Head of caudate nucleus (tissue), 42 donors: ENCODE measurements around the gene ADGRB3.
A peak's percentile ranks its signal among the peaks of the same experiment; 100 is the strongest.
"Not testable (repeated sequence)": the region's sequence is repeated elsewhere in the genome, so short reads cannot be mapped to it uniquely, and the experiment has no call there.

Source experiments
- DNase-seq, 42 donors: peaks; one replicate each; pipeline versions ENCODE4 v3.0.0 to v3.0.0-alpha.2; 2020 to 2021; ENCODE audit warnings: mixed read lengths in 7 of 42
- intact Hi-C: fragments of 100-400 bp; cut with DNase I; formaldehyde crosslinking; loops from one replicate; pipeline ENCODE4 v1.15.0; 2022

ADGRB3 gene

GRCh38 chr6:68875403-68875802 lies 240.3 kb downstream of the ADGRB3 start:
- intact Hi-C loops, result loop anchor here (5.0 kb wide), 1 partner anchor 92 kb away; no protein-coding TSS in a partner anchor
- no peak for DNase-seq

- intact Hi-C loops, result loop anchor here (5.0 kb wide), 1 partner anchor 90 kb away; no protein-coding TSS in a partner anchor
- DNase-seq, result no peak
Observed at GRCh38 chr6:68876792-68877493, 241.9 kb downstream of the ADGRB3 start.

- no peak for DNase-seq
- intact Hi-C loops, result no loop called here
Observed at GRCh38 chr6:68880050-68880813, 245.2 kb downstream of the ADGRB3 start.

- DNase-seq, intact Hi-C loops: not testable (repeated sequence)
Observed at GRCh38 chr6:68883325-68883724, 248.2 kb downstream of the ADGRB3 start.

GRCh38 chr6:68891419-68891818 lies 256.3 kb downstream of the ADGRB3 start:
- intact Hi-C loops, result no loop called here
- DNase-seq, result no peak

- intact Hi-C loops, result no loop called here
- DNase-seq, result no peak
Observed at GRCh38 chr6:68892452-68892851, 257.4 kb downstream of the ADGRB3 start.

GRCh38 chr6:68895929-68896328 lies 260.8 kb downstream of the ADGRB3 start:
- no peak for DNase-seq
- intact Hi-C loops, result no loop called here

GRCh38 chr6:68901044-68901443 lies 266.0 kb downstream of the ADGRB3 start:
- DNase-seq, result no peak
- intact Hi-C loops, result no loop called here

- intact Hi-C loops, result no loop called here
Observed at GRCh38 chr6:68911334-68911733, 276.3 kb downstream of the ADGRB3 start.

GRCh38 chr6:68911811-68912210 lies 276.7 kb downstream of the ADGRB3 start:
- DNase-seq, result no peak
- intact Hi-C loops, result no loop called here

More at GRCh38 chr6:68911334-68911733, 276.3 kb downstream of the ADGRB3 start:
- DNase-seq, result no peak

GRCh38 chr6:68912805-68913204 lies 277.7 kb downstream of the ADGRB3 start:
- intact Hi-C loops, DNase-seq: not testable (repeated sequence)

- no peak for DNase-seq
- intact Hi-C loops, result no loop called here
Observed at GRCh38 chr6:68915586-68915985, 280.5 kb downstream of the ADGRB3 start.

- peak in 22 of 42 donors; percentile 5 to 66 (median 31) for DNase-seq
- intact Hi-C loops, result no loop called here
Observed at GRCh38 chr6:68919537-68919936, 284.5 kb downstream of the ADGRB3 start.

GRCh38 chr6:68941345-68941744 lies 306.3 kb downstream of the ADGRB3 start:
- no peak for DNase-seq
- intact Hi-C loops, result no loop called here

GRCh38 chr6:68947721-68948120 lies 312.6 kb downstream of the ADGRB3 start:
- DNase-seq, result no peak
- intact Hi-C loops, result no loop called here

GRCh38 chr6:68951270-68951669 lies 316.2 kb downstream of the ADGRB3 start:
- DNase-seq, result peak in 2 of 42 donors; percentile 15 to 17
- intact Hi-C loops, result no loop called here

- intact Hi-C loops, result no loop called here
Observed at GRCh38 chr6:68958327-68958726, 323.2 kb downstream of the ADGRB3 start.

GRCh38 chr6:68967549-68968300 lies 332.6 kb downstream of the ADGRB3 start:
- intact Hi-C loops, result loop anchor here (5.0 to 10.0 kb wide), 3 partner anchors 90 to 413 kb away; partner anchors contain the start of gene ADGRB3
- DNase-seq, result peak in 41 of 42 donors; percentile 10 to 88 (median 61)

More at GRCh38 chr6:68958327-68958726, 323.2 kb downstream of the ADGRB3 start:
- peak in 1 of 42 donors; percentile 8 for DNase-seq

- DNase-seq, result peak in 2 of 42 donors; percentile 26 to 30
- intact Hi-C loops, result loop anchor here (5.0 to 10.0 kb wide), 3 partner anchors 91 to 413 kb away; partner anchors contain the start of gene ADGRB3
Observed at GRCh38 chr6:68968301-68968649, 333.2 kb downstream of the ADGRB3 start.
